GM12864 (cell line): ENCODE data around the gene DNAL1.

Experiments
- DNase-seq: peaks from one replicate; pipeline ENCODE4 v3.0.0-alpha.2; 2011; ENCODE audit warnings: low read depth
- H3K4me3 ChIP-seq: 2 replicates; pipeline ENCODE4 v1.5.1; 2011; ENCODE audit warnings: mild to moderate bottlenecking, low read depth, low read length, control low read depth
- CTCF ChIP-seq: IDR thresholded peaks from 2 replicates; pipeline ENCODE4 v1.5.1; 2011; ENCODE audit warnings: low read depth, mild to moderate bottlenecking, moderate library complexity, low read length, control low read depth, inconsistent platforms; ENCODE audit errors: missing control alignments

The DNAL1 gene

DNA sequence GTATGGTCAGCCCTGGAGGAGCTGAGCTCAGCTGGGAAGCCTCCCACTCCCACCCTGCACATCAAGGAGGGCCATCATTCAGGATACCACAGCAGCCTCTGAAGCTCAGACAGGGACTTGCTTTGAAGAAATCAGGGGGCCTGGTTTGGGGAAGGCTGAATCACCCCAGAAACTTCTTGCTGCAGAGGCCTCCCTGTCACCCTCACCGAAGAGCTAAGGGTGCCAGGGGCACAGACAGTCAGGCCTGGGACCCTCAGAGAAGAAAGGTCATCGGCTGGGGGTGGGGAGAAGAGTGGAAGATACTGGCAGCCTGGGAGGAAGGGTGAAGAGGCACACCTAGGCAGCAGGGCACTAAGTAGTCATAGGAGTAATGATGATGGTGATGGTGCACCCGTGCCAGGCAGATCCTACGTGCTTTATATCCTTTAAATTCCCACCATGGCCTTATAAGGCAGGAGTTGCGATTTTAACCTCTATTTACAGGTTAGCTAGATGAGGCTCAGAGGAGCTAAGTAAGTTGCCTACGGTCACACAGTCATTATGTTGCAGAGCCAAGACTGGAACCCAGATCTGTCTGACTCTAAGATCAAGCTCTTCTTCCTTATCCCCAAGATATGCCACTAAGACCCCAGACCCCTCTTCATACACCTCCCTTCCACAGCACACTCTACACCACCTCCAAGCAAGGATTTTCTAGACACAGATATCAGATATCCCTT lies 97.9 kb downstream of the DNAL1 start:
- peak overlapping the region; percentile 41 for H3K4me3 ChIP-seq
- no peak for DNase-seq
- TF ChIP-seq CTCF, result no peak

- no peak for TF ChIP-seq CTCF
- peak overlapping the region; percentile 41 for H3K4me3 ChIP-seq
- DNase-seq, result no peak
These were observed 98.7 kb downstream of the DNAL1 start for GRCh38 chr14:73743431-73743931.

DNA sequence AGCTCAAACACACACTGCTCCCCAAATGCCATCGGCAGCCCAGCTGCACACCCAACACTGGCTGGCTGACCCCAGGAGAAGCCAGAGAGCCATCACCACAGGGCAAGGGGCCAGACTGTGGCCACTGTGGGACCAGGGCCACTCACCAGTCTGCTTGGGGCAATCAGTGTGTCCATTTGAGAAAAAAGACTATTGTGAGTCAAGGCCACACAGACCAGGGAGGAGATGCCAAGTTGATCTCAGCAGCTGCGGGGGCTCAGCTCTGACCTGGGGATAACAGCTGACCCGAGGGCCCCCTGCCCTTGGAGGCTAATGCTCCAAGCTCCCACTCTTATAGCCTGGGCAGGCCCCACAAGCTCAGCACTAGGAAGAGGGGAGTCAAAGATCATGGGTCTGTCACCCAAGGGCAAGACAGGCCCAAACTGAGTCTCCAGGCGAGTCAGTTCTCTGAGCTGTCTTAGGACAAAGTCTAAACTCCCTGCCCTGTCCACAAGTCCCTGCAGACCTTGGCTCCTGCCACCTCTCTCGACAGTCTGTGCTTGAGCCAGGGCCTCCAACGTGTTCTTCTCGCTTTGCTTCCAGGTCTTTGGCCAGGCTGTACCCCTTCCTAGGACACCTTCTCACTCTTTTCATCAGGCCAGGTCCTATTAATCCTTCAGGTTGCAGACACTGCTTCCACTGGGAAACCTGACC lies 99.5 kb downstream of the DNAL1 start:
- H3K4me3 ChIP-seq, result peak overlapping the region; percentile 41
- DNase-seq, result no peak
- TF ChIP-seq CTCF, result no peak

DNA sequence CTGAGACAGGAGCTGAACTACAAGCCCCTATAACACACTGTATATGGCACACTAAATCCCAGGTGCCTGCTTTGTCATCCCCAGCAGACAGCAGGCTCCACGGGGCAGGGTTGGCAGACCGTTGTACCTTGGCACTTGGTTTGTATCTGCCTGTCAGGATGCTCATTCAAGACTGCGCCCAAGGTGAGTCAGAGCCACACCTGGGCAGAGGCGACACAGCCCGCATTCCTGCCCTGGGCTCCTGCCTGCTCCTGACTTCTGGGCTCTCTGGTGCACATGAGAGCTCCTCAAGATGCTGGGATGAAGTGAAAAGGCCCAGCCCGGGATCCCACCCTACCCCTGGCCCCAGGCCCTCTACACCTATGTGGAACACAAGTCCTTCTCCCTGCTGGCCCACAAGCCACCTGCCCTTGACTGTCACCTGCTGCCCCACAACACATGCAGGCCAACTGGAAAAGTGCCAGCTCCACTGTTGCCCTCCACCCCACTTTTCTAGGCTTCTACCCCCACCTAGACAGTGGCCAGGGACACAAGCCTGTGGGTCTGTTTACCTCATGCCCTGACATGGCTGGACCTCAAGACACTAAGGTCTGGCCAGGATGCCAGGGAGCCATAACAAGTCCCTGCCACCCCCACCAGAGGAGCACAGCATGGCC lies 100.2 kb downstream of the DNAL1 start:
- no peak for DNase-seq
- no peak for TF ChIP-seq CTCF
- H3K4me3 ChIP-seq, result no peak overlapping the region; the same call in 1 of the 2 replicates

GRCh38 chr14:73745571-73746519 lies 101.1 kb downstream of the DNAL1 start:
- TF ChIP-seq CTCF, result no peak
- H3K4me3 ChIP-seq, result no peak overlapping the region
- DNase-seq, result no peak

GRCh38 chr14:73746520-73747378 lies 102.0 kb downstream of the DNAL1 start:
- DNase-seq, result no peak
- no peak overlapping the region for H3K4me3 ChIP-seq
- peak; percentile 22 for TF ChIP-seq CTCF
